Neural cell (in vitro differentiated cells): Measurements from ENCODE around the gene CMTM7. TPM values are rescaled to one million over a fixed set of nuclear protein-coding genes. Genes with fewer than 3 reads are reported as not detected.

Experiments
- H2AFZ ChIP-seq: fragments of 200-600, 300-800 bp; sonication (generic), shearing (Covaris generic); 2 replicates; pipeline ENCODE4 v1.6.0; 2014; ENCODE audit warnings: low read depth, mild to moderate bottlenecking, antibody characterized with exemption, low read length, moderate library complexity
- H3F3A ChIP-seq: fragments of 200-600 bp; shearing (Covaris generic); 2 replicates; pipeline ENCODE4 v1.6.1; 2016; ENCODE audit warnings: mild to moderate bottlenecking, moderate library complexity, mixed read lengths, antibody characterized with exemption, low read length; ENCODE audit not compliant: insufficient read depth, poor library complexity, severe bottlenecking
- H3K27ac ChIP-seq: fragments of 200-600, 300-800 bp; sonication (generic), shearing (Covaris generic); 2 replicates; pipeline ENCODE4 v1.5.1; 2014; ENCODE audit warnings: mild to moderate bottlenecking, low read length, moderate library complexity
- H3K27me3 ChIP-seq: fragments of 300-800, 200-600 bp; sonication (generic), shearing (Covaris generic); 2 replicates; pipeline ENCODE4 v1.6.0; 2014; ENCODE audit warnings: mild to moderate bottlenecking, low read depth, low read length, moderate library complexity; ENCODE audit not compliant: insufficient read depth
- H3K36me3 ChIP-seq: fragments of 300-800, 200-600 bp; sonication (generic), shearing (Covaris generic); 2 replicates; pipeline ENCODE4 v1.5.1; 2014; ENCODE audit warnings: mild to moderate bottlenecking, antibody characterized with exemption, low read length, moderate library complexity; ENCODE audit not compliant: insufficient read depth
- H3K4me2 ChIP-seq: fragments of 300-800, 200-600 bp; sonication (generic), shearing (Covaris generic); 2 replicates; pipeline ENCODE4 v1.6.0; 2014; ENCODE audit warnings: mild to moderate bottlenecking, low read length
- H3K4me3 ChIP-seq: fragments of 300-800, 200-600 bp; sonication (generic), shearing (Covaris generic); 2 replicates; pipeline ENCODE4 v1.5.1; 2014; ENCODE audit warnings: mild to moderate bottlenecking, low read length, moderate library complexity
- H3K79me2 ChIP-seq: fragments of 200-600 bp; shearing (Covaris generic); replicated peaks from 2 replicates; pipeline ENCODE4 v1.6.0; 2014; ENCODE audit warnings: mild to moderate bottlenecking, low read length, moderate library complexity; ENCODE audit not compliant: insufficient read depth
- H3K9ac ChIP-seq: fragments of 300-800, 200-600 bp; sonication (generic), shearing (Covaris generic); 2 replicates; pipeline ENCODE4 v1.6.1; 2016; ENCODE audit warnings: mild to moderate bottlenecking, low read length, mixed read lengths
- H3K9me2 ChIP-seq: fragments of 200-600 bp; shearing (Covaris generic); 2 replicates; pipeline ENCODE4 v1.6.1; 2016; ENCODE audit warnings: mild to moderate bottlenecking, low read length, mixed read lengths; ENCODE audit not compliant: insufficient read depth
- H3K9me3 ChIP-seq: fragments of 200-600, 300-800 bp; sonication (generic), shearing (Covaris generic); 2 replicates; pipeline ENCODE4 v1.6.1; 2016; ENCODE audit warnings: mild to moderate bottlenecking, mixed run types, low read length, moderate library complexity, mixed read lengths
- H4K20me1 ChIP-seq: fragments of 200-600 bp; shearing (Covaris generic); 2 replicates; pipeline ENCODE4 v1.6.1; 2016; ENCODE audit warnings: mild to moderate bottlenecking, mixed run types; ENCODE audit not compliant: insufficient read depth
- CTCF ChIP-seq: fragments of 450-650 bp; IDR thresholded peaks from 2 replicates; pipeline ENCODE4 v1.5.1; 2014; ENCODE audit warnings: antibody characterized with exemption, mild to moderate bottlenecking, moderate library complexity; ENCODE audit not compliant: poor library complexity, severe bottlenecking
- EP300 ChIP-seq: fragments of 450-650 bp; conservative IDR thresholded peaks from 2 replicates; pipeline ENCODE4 v1.6.1; 2014; ENCODE audit warnings: antibody characterized with exemption, mild to moderate bottlenecking, moderate library complexity; ENCODE audit not compliant: poor library complexity, severe bottlenecking
- EZH2 ChIP-seq: fragments of 200-600, 300-800 bp; shearing (Covaris generic), sonication (generic); IDR thresholded peaks from 2 replicates; pipeline ENCODE4 v1.6.1; 2014; ENCODE audit warnings: antibody characterized with exemption, low read length, borderline replicate concordance, mild to moderate bottlenecking; ENCODE audit not compliant: insufficient read depth, poor library complexity, severe bottlenecking
- MXI1 ChIP-seq: fragments of 450-650 bp; conservative IDR thresholded peaks from 2 replicates; pipeline ENCODE4 v1.6.1; 2014; ENCODE audit warnings: antibody characterized with exemption, mild to moderate bottlenecking; ENCODE audit not compliant: poor library complexity, severe bottlenecking
- POLR2AphosphoS5 ChIP-seq: IDR thresholded peaks from 2 replicates; pipeline ENCODE4 v1.6.1; 2012
- RAD21 ChIP-seq: fragments of 450-650 bp; conservative IDR thresholded peaks from 2 replicates; pipeline ENCODE4 v1.6.1; 2014; ENCODE audit warnings: antibody characterized with exemption, mild to moderate bottlenecking, moderate library complexity
- SMC3 ChIP-seq: fragments of 450-650 bp; conservative IDR thresholded peaks from 2 replicates; pipeline ENCODE4 v1.6.1; 2014; ENCODE audit warnings: antibody characterized with exemption, mild to moderate bottlenecking, moderate library complexity; ENCODE audit not compliant: poor library complexity
- TAF1 ChIP-seq: IDR thresholded peaks from 2 replicates; pipeline ENCODE4 v1.6.1; 2012; ENCODE audit warnings: low read depth
- polyA plus RNA-seq: library from polyadenylated mRNA; depleted of rRNA; stranded (reverse); fragments of >200 nt; gene quantifications from 2 replicates; pipeline ENCODE4 v1.2.3, GENCODE V29; 2014
- TF ChIP-seq, protein P1 (sequence below): IDR thresholded peaks from 2 replicates; pipeline ENCODE4 v1.6.1; 2012; ENCODE audit warnings: borderline replicate concordance

CMTM7 gene
- polyA plus RNA-seq, 1 donor from 2014 or later: 0.57 TPM

- Histone ChIP-seq H3K27ac (no peak overlapping the region), H3K9ac (no peak overlapping the region), H3K36me3 (no peaks in the 10 kb centered on the region), H2AFZ (no peak overlapping the region), H3K79me2 (no peaks in the 10 kb centered on the region), H3K9me3 (no peaks in the 10 kb centered on the region), H3K27me3 (no peaks in the 10 kb centered on the region), H3K4me2 (no peak overlapping the region), H3K9me2 (no peaks in the 10 kb centered on the region), H4K20me1 (no peaks in the 10 kb centered on the region), H3K4me3 (no peak overlapping the region), H3F3A (no peaks in the 10 kb centered on the region)
- TF ChIP-seq TAF1: no peak
- TF ChIP-seq MXI1: no peak
- TF ChIP-seq SMC3: no peak
- TF ChIP-seq POLR2AphosphoS5: no peak
- no peak for TF ChIP-seq RAD21
- TF ChIP-seq, protein P1, sequence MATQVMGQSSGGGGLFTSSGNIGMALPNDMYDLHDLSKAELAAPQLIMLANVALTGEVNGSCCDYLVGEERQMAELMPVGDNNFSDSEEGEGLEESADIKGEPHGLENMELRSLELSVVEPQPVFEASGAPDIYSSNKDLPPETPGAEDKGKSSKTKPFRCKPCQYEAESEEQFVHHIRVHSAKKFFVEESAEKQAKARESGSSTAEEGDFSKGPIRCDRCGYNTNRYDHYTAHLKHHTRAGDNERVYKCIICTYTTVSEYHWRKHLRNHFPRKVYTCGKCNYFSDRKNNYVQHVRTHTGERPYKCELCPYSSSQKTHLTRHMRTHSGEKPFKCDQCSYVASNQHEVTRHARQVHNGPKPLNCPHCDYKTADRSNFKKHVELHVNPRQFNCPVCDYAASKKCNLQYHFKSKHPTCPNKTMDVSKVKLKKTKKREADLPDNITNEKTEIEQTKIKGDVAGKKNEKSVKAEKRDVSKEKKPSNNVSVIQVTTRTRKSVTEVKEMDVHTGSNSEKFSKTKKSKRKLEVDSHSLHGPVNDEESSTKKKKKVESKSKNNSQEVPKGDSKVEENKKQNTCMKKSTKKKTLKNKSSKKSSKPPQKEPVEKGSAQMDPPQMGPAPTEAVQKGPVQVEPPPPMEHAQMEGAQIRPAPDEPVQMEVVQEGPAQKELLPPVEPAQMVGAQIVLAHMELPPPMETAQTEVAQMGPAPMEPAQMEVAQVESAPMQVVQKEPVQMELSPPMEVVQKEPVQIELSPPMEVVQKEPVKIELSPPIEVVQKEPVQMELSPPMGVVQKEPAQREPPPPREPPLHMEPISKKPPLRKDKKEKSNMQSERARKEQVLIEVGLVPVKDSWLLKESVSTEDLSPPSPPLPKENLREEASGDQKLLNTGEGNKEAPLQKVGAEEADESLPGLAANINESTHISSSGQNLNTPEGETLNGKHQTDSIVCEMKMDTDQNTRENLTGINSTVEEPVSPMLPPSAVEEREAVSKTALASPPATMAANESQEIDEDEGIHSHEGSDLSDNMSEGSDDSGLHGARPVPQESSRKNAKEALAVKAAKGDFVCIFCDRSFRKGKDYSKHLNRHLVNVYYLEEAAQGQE: no peak
- no peak for TF ChIP-seq CTCF
- no peak for TF ChIP-seq EZH2
- TF ChIP-seq EP300: no peak
These were observed 31.3 kb downstream of the CMTM7 start for GRCh38 chr3:32422943-32423342.

- H3K4me2 ChIP-seq: no peak overlapping the region
- TF ChIP-seq, protein P1: no peak
- TF ChIP-seq RAD21: no peak
- TF ChIP-seq MXI1: no peak
- TF ChIP-seq TAF1: no peak
- TF ChIP-seq EZH2: no peak
- TF ChIP-seq CTCF: no peak
- no peak for TF ChIP-seq EP300
- no peak for TF ChIP-seq SMC3
- TF ChIP-seq POLR2AphosphoS5: no peak
- no peaks in the 10 kb centered on the region for H3K36me3 ChIP-seq
- H3K27me3 ChIP-seq: no peaks in the 10 kb centered on the region
- H2AFZ ChIP-seq: no peak overlapping the region
- no peaks in the 10 kb centered on the region for H3F3A ChIP-seq
- H3K9ac ChIP-seq: no peak overlapping the region
- H3K9me2 ChIP-seq: no peaks in the 10 kb centered on the region
- H3K27ac ChIP-seq: no peak overlapping the region
- H3K79me2 ChIP-seq: no peaks in the 10 kb centered on the region
- H3K9me3 ChIP-seq: no peaks in the 10 kb centered on the region
- H3K4me3 ChIP-seq: no peak overlapping the region
- no peaks in the 10 kb centered on the region for H4K20me1 ChIP-seq
These were observed 31.9 kb downstream of the CMTM7 start for GRCh38 chr3:32423534-32423933.
